Activated naive CD8-positive, alpha-beta T cell treated with anti-CD3 and anti-CD28 coated beads, Interleukin-2, amount 50 U/mL, for 16 hours (primary cell): Measurements from ENCODE around the gene ZBTB8OS.
A peak's percentile ranks its signal among the peaks of the same experiment; 100 is the strongest.
"Not testable (repeated sequence)": the region's sequence is repeated elsewhere in the genome, so short reads cannot be mapped to it uniquely, and the experiment has no call there.

Experiments
- DNase-seq: peaks from one replicate; pipeline ENCODE4 v3.0.0-alpha.2; 2020; ENCODE audit warnings: low read depth, low spot score

ZBTB8OS gene

GRCh38 chr1:32650752-32651460, 556 bp upstream of the ZBTB8OS start, which contains the start of gene RBBP4:
RBBP4 (plus strand) TSS chr1:32651208; CDS start chr1:32651307, 99 bp downstream.
- DNase-seq: peak; percentile 99

DNA sequence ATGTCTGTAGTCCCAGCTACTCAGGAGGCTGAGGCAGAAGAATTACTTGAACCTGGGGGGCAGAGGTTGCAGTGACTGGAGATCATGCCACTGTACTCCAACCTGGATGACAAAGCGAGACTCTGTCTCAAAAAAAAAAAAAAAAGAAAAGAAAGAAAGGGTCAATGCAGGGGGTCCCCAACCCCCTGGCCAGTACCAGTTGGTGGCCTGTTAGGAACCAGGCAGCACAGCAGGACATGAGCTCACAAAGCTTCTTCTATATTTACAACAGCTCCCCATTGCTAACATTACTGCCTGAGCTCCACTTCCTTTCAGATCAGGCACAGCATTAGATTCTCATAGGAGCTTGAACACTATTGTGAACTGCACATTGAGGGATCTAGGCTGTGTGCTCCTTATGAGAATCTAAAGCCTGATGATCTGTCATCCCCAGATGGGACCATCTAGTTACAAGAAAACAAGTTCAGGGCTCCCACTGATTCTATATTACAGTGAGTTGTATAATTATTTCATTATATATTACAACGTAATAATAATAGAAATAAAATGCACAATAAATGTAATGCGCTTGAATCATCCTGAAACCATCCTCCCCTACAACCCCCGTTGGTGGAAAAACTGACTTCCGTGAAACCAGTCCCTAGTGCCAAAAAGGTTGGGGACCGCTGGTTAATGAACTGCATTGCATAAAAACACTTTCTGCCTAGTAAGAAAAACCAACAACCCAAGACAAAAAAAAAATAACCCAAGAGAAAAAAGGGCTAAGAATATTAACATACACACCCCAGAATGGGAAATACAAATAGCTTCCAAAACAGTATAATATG, 2.8 kb downstream of the ZBTB8OS start:
- DNase-seq: no peak

DNA sequence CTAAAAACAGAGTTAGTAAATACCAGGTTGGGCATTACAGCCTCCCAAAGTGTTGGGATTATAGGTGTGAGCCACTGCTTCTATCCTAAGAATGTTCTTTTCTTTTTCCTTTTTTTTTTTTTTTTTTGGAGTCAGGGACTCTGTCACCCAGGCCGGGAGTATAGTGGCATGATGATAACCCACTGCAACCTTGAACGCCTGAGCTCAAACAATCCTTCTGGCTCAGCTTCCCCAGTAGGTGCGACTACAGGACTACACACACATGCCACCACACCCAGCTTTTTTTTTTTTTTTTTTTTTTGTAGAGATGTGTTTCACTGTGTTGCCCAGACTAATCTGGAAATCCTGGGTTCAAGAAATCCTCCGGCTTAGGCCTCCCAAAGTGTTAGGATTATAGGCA, 5.9 kb downstream of the ZBTB8OS start:
- no peak for DNase-seq

- not testable (repeated sequence) for DNase-seq
Measured at GRCh38 chr1:32642292-32642827, 8.0 kb downstream of the ZBTB8OS start.

DNA sequence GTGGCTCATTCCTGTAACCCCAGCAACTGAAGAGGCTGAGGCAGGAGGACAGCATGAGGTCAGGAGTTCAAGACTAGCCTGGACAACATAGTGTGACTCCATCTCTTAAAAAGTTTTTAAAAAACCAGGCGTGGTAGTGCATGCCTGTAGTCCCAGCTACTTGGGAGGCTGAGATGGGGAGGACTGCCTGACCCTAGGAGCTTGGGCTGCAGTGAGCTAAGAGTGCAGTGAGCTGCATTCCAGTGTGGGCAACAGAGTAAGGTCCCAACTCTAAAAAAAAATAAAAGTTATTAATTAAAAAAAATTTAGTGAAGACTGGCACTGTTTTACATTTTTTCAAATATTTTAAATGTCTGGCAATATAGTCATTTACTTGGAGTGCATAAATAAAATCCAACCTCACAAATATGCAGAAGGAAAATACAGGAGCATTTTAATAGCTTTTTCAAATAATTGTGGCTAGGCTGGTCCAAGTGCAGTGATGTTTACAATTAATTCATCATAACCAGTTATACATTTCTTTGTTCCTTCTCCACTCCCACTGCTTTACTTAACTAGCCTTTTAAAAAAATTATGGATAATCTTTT, 10.8 kb downstream of the ZBTB8OS start:
- no peak for DNase-seq

DNA sequence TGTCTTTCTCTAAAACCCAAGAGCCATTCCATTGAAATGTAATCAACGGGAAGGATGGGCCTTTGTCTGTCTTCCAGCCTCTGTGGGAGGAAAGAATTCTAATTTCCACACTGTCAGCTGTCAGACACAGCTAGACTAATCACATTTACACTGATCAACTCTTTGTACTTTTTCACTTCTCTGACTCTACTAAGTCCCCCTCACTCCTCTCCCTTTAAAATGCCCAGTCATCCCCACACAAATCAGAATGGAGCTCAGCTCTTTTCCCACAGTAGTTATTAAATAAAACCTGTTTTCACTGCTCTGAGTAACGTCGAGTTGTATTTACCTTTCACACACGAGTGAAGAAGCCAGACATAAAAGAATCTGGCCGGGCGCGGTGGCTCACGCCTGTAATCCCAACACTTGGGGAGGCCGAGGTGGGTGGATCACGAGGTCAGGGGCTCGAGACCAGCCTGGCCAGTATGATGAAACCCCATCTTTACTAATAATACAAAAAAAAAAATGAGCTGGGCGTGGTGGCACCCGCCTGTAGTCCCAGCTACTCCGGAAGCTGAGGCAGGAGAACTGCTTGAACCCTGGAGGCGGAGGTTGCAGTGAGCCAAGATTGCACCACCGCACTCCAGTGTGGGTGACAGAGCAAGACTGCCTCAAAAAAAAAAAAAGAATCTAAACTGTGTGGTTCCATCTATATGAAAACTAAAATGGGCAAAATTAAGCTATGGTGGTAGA, 13.3 kb downstream of the ZBTB8OS start:
- no peak for DNase-seq

GRCh38 chr1:32635508-32636277, 14.7 kb downstream of the ZBTB8OS start:
- no peak for DNase-seq

GRCh38 chr1:32632829-32633228, 17.5 kb downstream of the ZBTB8OS start:
- DNase-seq: no peak

DNA sequence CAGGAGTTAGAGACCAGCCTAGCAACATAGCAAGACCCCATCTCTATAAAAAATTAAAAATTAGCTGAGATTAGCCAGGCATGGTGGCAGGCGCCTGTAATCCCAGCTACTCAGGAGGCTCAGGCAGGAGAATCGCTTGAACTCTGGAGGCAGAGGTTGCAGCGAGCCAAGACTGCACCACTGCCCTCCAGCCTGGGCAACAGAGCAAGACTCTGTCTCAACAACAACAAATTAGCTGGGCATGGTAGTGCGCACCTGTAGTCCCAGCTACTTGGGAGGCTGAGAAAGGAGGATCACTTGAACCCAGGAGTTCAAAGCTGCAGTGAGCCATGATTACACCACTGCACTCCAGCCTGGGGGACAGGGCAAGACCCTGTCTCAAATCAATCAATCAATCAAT, 20.2 kb downstream of the ZBTB8OS start:
- DNase-seq: not testable (repeated sequence)

- DNase-seq: no peak
Measured at GRCh38 chr1:32627596-32628162, 22.7 kb downstream of the ZBTB8OS start.

DNA sequence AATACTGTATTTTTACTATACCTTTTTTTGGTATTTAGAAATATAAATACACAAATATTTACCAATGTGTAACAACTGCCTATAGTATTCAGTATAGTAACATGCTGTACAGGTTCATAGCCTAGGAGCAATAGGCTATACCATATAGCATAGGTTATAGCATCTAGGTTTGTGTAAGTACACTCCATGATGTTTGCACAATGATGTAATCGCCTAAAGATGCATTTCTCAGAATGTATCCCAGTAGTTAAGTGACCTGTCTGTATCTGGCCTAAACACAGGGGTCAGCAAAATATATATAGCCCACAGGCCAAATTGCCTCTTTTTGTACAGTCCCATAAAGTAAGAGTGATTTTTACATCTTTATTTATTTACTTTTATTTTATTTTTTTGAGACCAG, 24.2 kb downstream of the ZBTB8OS start:
- DNase-seq: no peak

GRCh38 chr1:32623775-32624174, 26.6 kb downstream of the ZBTB8OS start:
- DNase-seq: peak; percentile 3

DNA sequence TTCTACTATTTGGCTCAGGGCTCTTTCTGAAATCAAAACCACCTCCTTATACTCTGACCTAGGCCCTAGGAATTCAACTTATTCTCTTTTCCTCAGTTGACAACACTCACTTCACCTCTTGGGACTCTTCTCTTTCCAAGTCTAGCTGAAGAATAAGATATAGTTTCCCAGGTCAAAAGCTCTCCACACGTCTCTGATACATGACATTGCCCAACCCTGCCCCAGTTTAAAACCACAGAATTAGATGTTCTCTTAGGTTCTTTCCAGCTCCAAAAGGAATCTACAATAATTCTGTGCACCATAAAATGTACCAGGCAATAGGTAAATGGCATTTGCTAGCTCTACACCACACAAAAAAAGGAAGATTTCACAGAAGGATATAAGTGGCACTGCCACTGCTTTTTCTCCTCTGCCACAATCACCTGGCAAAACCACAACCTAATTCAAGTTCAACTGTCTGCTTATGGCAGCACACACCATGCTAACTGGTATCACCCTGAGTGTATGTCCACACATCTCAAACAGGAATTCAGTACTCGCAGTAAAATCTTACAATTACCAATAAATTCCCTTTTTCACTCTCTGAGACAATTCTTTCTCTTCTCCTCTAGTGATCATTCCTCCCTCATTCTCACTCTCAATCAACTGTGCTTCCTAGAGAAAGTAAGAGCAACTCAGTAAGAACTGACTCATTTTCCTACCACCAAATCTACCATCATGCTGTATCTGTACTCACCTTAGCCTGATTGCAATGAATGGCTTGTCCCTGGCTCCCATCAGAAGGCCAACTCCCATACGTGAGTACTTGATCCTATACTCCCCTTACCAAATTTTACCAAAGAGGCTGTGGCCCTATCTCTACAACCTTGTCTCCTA, 27.3 kb downstream of the ZBTB8OS start:
- DNase-seq: no peak

DNA sequence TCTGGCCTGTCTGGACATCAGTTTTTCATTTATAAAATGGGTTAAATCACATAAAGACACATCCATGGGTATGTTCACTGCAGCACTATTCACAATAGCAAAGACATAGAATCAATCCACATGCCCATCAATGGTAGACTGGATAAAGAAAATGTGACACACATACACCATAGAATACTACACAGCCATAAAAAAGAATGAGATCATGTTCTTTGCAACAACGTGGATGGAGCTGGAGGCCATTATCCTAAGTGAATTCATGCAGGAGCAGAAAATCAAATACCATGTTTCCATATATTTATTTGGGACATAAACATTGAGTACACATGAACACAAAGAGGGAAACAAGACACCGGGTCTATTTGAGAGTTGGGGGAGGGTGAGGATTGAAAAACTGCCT, 28.1 kb downstream of the ZBTB8OS start:
- no peak for DNase-seq

- no peak for DNase-seq
Measured at GRCh38 chr1:32619701-32620485, 30.5 kb downstream of the ZBTB8OS start.

DNA sequence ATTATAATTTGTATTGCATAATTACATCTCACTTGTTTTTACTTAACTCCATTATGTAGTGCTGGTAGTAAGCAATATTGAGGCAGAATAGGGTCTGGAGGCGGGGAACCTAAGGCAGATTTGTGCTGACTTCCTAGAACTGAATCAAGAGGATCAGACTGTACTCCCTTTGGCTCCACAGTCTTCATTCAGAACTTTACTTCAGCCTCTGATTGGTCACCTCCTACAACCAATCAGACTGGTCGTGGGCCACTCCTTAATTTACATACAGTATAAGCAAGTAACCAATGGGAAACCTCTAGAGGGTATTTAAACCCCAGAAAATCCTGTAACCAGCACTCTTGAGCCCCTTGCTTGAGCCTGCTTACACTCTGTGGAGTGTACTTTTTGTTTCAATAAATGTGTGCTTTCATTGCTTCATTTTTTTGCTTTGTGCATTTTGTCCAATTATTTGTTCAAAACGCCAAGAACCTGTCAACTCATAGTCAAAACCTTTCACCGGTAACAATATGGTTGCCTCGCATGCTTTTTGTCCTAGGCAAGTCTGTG, 31.6 kb downstream of the ZBTB8OS start:
- no peak for DNase-seq

DNA sequence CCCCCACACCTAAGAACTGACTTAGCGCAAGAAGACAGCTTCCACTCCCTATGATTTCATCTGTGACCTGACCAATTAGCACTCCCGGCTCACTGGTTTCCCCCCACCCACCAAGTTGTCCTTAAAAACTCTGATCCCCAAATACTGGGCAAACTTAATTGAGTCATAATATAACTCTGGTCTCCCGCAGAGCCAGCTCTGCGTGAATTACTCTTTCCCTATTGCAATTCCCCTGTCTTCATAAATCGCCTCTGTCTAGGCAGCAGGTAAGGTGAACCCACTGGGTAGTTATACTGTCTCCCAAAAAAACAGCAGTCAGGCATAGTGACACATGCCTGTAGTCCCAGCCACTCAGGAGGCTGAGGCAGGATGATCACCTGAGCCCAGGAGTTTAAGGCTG, 36.9 kb downstream of the ZBTB8OS start:
- no peak for DNase-seq

DNA sequence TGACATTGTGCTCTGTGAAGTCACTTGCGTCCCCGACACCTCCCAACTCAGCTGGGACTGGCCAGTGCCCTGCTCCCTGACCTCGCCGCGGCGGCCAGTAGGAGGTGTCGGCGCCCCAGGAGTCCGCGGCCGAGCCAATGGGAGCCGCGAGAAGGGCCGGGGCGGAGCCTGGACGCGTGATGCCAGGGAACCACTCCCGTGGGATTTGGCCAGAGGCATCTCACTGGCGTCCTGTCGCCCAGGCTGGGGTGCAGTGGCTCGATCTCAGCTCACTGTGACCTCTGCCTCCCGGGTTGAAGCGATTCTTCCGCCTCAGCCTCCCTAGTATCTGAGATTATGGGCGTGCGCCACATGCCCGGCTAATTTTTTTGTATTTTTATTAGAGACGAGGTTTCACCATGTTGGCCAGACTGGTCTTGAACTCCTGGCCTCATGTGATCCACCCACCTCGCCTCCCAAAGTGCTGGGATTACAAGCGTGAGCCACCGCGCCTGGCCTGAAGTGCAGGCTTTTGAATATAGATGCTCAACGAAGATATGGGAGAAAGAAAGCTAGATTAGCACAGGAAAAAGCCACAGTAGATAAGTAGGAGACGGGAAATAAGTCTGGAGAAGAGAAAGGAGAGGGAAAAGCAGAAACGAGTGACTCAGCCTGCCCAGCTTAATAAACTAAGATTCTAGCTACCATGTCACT, 38.0 kb downstream of the ZBTB8OS start:
- DNase-seq: peak; percentile 11
